Activated CD4-positive, alpha-beta memory T cell treated with anti-CD3 and anti-CD28 coated beads for 36 hours (primary cell): ENCODE measurements around the gene CAMKK1. TPM values are rescaled to one million over a fixed set of nuclear protein-coding genes. Genes with fewer than 3 reads are reported as not detected.

Source experiments
- CTCF ChIA-PET: fragments of 350-600 bp; sonication (Branson Sonifier 250); formaldehyde crosslinking; loops from one replicate; lab custom pipeline; 2021; ENCODE audit warnings: antibody characterized with exemption, inconsistent platforms; lab: Charles Lee
- POLR2A ChIA-PET: fragments of 350-600 bp; sonication (Branson Sonifier 250); formaldehyde crosslinking; loops from one replicate; lab custom pipeline; 2021; ENCODE audit warnings: antibody characterized with exemption; lab: Charles Lee
- DNase-seq: peaks from one replicate; pipeline ENCODE4 v3.0.0-alpha.2; 2020
- H3K27ac Mint-ChIP-seq: one replicate; pipeline ENCODE4 v1.8.0; 2021; ENCODE audit warnings: mixed read lengths
- H3K27me3 Mint-ChIP-seq: one replicate; pipeline ENCODE4 v1.8.0; 2021; ENCODE audit warnings: mixed read lengths
- H3K36me3 Mint-ChIP-seq: one replicate; pipeline ENCODE4 v1.8.0; 2021; ENCODE audit warnings: mixed read lengths
- H3K4me1 Mint-ChIP-seq: one replicate; pipeline ENCODE4 v1.8.0; 2021; ENCODE audit warnings: low read depth, mixed read lengths
- H3K4me3 Mint-ChIP-seq: one replicate; pipeline ENCODE4 v1.8.0; 2021; ENCODE audit warnings: mild to moderate bottlenecking, mixed read lengths
- H3K9me3 Mint-ChIP-seq: one replicate; pipeline ENCODE4 v1.8.0; 2021; ENCODE audit warnings: mixed read lengths
- intact Hi-C: fragments of 100-400 bp; cut with micrococcal nuclease; formaldehyde crosslinking; loops from one replicate; pipeline ENCODE4 v1.15.1; 2023
- total RNA-seq, 2 experiments: library from RNA; stranded (reverse); gene quantifications; one replicate each; pipeline ENCODE4 v1.2.3, GENCODE V29; 2021

CAMKK1 gene
- total RNA-seq, 2 experiments from 2014 or later = 3.3 to 3.9 TPM

GRCh38 chr17:3815122-3815521 lies 77.7 kb downstream of the CAMKK1 start:
- intact Hi-C loops = no loop called here
- DNase-seq = no peak
- Mint-ChIP-seq H3K4me3 (no peak overlapping the region), H3K4me1 (no peaks in the 10 kb centered on the region), H3K27me3 (no peaks in the 10 kb centered on the region), H3K27ac (no peak overlapping the region), H3K36me3 (peaks cover 38% of the 10 kb centered on the region), H3K9me3 (no peaks in the 10 kb centered on the region)
- ChIA-PET CTCF (interaction anchor here (0.6 to 3.9 kb wide), 3 partner anchors 46 to 88 kb away, joined by 3 to 32 read pairs (median 5); no protein-coding TSS in a partner anchor), POLR2A (no interaction called here)

DNA sequence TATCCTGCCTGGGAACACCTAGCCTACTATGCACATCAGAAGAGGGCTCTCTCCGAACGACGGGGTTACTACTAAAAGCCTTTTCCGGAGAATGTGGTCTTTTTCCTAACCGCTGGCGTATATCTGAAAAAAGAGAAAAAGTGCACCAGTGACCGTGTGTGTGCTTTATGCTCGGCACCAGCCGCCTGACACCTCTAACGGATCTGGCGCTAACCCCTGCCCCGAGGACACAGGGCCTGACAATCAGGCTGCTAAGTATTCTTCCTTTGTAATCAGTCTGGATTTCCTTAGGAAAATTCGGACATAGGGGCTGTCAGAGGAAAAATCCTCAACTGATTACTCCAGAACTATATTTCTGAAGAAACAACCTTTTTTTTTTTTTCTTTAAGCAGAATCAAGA lies 78.5 kb downstream of the CAMKK1 start:
- H3K36me3 Mint-ChIP-seq = peaks cover 40% of the 10 kb centered on the region
- CTCF ChIA-PET = interaction anchor here (1.2 kb wide), 1 partner anchor 45 kb away, joined by 3 read pairs; no protein-coding TSS in a partner anchor

DNA sequence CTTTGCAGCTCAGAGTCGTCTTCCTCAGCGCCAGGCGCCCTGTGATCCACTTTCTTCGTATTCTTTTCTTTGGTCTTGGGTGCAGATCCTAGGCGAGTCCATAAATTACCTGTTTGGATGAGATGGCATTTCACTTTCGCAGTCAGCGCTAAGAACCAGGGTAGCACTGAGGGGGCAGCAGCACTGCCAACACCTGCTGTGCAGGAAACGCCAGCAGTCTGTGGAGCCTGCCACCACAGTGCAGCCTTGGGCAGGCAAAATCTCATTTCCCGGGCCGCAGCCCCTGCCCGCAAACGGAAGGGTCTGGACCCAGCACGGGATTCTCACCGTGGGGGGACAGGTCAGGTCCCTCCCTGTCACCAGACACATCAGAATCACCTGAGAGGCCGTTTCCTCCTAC lies 79.7 kb downstream of the CAMKK1 start:
- ChIA-PET POLR2A (no interaction called here), CTCF (interaction anchor here (9.4 kb wide), 1 partner anchor 76 kb away, joined by 109 read pairs; no protein-coding TSS in a partner anchor)
- H3K9me3 Mint-ChIP-seq = no peaks in the 10 kb centered on the region
- intact Hi-C loops = no loop called here
- H3K36me3 Mint-ChIP-seq = peaks cover 33% of the 10 kb centered on the region
- no peaks in the 10 kb centered on the region for H3K27me3 Mint-ChIP-seq
- no peak overlapping the region for H3K4me3 Mint-ChIP-seq
- H3K27ac Mint-ChIP-seq = no peak overlapping the region
- H3K4me1 Mint-ChIP-seq = peaks cover 7% of the 10 kb centered on the region
- DNase-seq = no peak

More for the DNA sequence above, 78.5 kb downstream of the CAMKK1 start:
- H3K27me3 Mint-ChIP-seq = no peaks in the 10 kb centered on the region
- H3K9me3 Mint-ChIP-seq = no peaks in the 10 kb centered on the region
- H3K4me1 Mint-ChIP-seq = no peaks in the 10 kb centered on the region
- no peak for DNase-seq
- no peak overlapping the region for H3K4me3 Mint-ChIP-seq
- intact Hi-C loops = no loop called here
- POLR2A ChIA-PET = no interaction called here
- H3K27ac Mint-ChIP-seq = no peak overlapping the region

- POLR2A ChIA-PET = no interaction called here
- H3K36me3 Mint-ChIP-seq = peaks cover 30% of the 10 kb centered on the region
These were observed 80.1 kb downstream of the CAMKK1 start for GRCh38 chr17:3812771-3813170.

GRCh38 chr17:3812284-3812683 lies 80.6 kb downstream of the CAMKK1 start:
- no peaks in the 10 kb centered on the region for H3K9me3 Mint-ChIP-seq
- no peak overlapping the region for H3K4me3 Mint-ChIP-seq
- peaks cover 9% of the 10 kb centered on the region for H3K4me1 Mint-ChIP-seq
- peaks cover 30% of the 10 kb centered on the region for H3K36me3 Mint-ChIP-seq
- intact Hi-C loops = no loop called here
- H3K27ac Mint-ChIP-seq = no peak overlapping the region
- ChIA-PET CTCF (interaction anchor here (1.2 to 9.4 kb wide), 3 partner anchors 15 to 130 kb away, joined by 4 to 109 read pairs (median 20); no protein-coding TSS in a partner anchor), POLR2A (no interaction called here)
- no peak for DNase-seq
- H3K27me3 Mint-ChIP-seq = no peaks in the 10 kb centered on the region

More at GRCh38 chr17:3812771-3813170, 80.1 kb downstream of the CAMKK1 start:
- Mint-ChIP-seq H3K9me3 (no peaks in the 10 kb centered on the region), H3K27me3 (no peaks in the 10 kb centered on the region), H3K4me3 (no peak overlapping the region), H3K4me1 (peaks cover 9% of the 10 kb centered on the region), H3K27ac (no peak overlapping the region)
- no peak for DNase-seq
- intact Hi-C loops = no loop called here
- CTCF ChIA-PET = interaction anchor here (1.2 to 9.4 kb wide), 3 partner anchors 15 to 130 kb away, joined by 4 to 109 read pairs (median 20); no protein-coding TSS in a partner anchor

Other genes with a start within 250 kb of the CAMKK1 start
- 10 to 100 TPM; 23.7 to 24.5 TPM for gene TAX1BP3, start 224.5 kb downstream of the CAMKK1 start, total RNA-seq
- gene EMC6, start 224.2 kb downstream of the CAMKK1 start, total RNA-seq = 10 to 100 TPM; 49.3 to 55.4 TPM
- 10 to 100 TPM; 37.6 to 43.2 TPM for gene P2RX5, start 196.9 kb downstream of the CAMKK1 start, total RNA-seq
- gene HASPIN, start 169.2 kb downstream of the CAMKK1 start, total RNA-seq = 10 to 100 TPM; 22.0 to 22.7 TPM
- 10 to 100 TPM; 32.8 to 34.4 TPM for gene ITGAE, start 91.9 kb downstream of the CAMKK1 start, total RNA-seq
- gene NCBP3, start 46.8 kb downstream of the CAMKK1 start, total RNA-seq = 10 to 100 TPM; 38.8 to 42.4 TPM
- under 1 TPM; 0.43 to 0.44 TPM for gene P2RX1, start 23.4 kb upstream of the CAMKK1 start, total RNA-seq
- 100 to 1,000 TPM; 107 to 108 TPM for gene ATP2A3, start 71.4 kb upstream of the CAMKK1 start, total RNA-seq
- 10 to 100 TPM; 31.5 to 33.4 TPM for gene ZZEF1, start 250.0 kb upstream of the CAMKK1 start, total RNA-seq